KMS-11 (cell line): ENCODE results near the gene SLC6A17.

Experiments
- H2AFZ ChIP-seq: fragments of 200-600 bp; sonication (generic); 2 replicates; pipeline ENCODE4 v1.6.1; 2016; ENCODE audit warnings: antibody characterized with exemption, mixed run types, low read depth
- H3K27ac ChIP-seq: fragments of 200-600 bp; sonication (generic); 2 replicates; pipeline ENCODE4 v1.6.1; 2016; ENCODE audit warnings: mild to moderate bottlenecking, mixed run types
- H3K27me3 ChIP-seq: fragments of 200-600 bp; sonication (generic); 2 replicates; pipeline ENCODE4 v1.6.1; 2017; ENCODE audit warnings: mild to moderate bottlenecking, low read depth, mixed run types, moderate library complexity; ENCODE audit not compliant: insufficient read depth
- H3K36me3 ChIP-seq: fragments of 200-600 bp; sonication (generic); 2 replicates; pipeline ENCODE4 v1.6.1; 2017; ENCODE audit warnings: mild to moderate bottlenecking, mixed run types; ENCODE audit not compliant: insufficient read depth
- H3K4me1 ChIP-seq: fragments of 200-600 bp; sonication (generic); 2 replicates; pipeline ENCODE4 v1.6.1; 2016; ENCODE audit warnings: mild to moderate bottlenecking, low read depth, mixed run types; ENCODE audit not compliant: poor library complexity, severe bottlenecking
- H3K4me2 ChIP-seq: fragments of 200-600 bp; sonication (generic); 2 replicates; pipeline ENCODE4 v1.7.0; 2016; ENCODE audit warnings: mild to moderate bottlenecking, mixed run types
- H3K4me3 ChIP-seq: fragments of 200-600 bp; sonication (generic); IDR thresholded peaks from 2 replicates; pipeline ENCODE4 v1.6.1; 2017; ENCODE audit warnings: low read depth, low read length, mixed read lengths; ENCODE audit not compliant: insufficient read depth
- H3K79me2 ChIP-seq: fragments of 200-600 bp; sonication (generic); 2 replicates; pipeline ENCODE4 v1.6.1; 2016; ENCODE audit warnings: low read depth, mixed run types; ENCODE audit not compliant: insufficient read depth
- H3K9ac ChIP-seq: fragments of 200-600 bp; sonication (generic); 2 replicates; pipeline ENCODE4 v1.6.1; 2016; ENCODE audit warnings: mild to moderate bottlenecking, mixed run types
- H4K20me1 ChIP-seq: fragments of 200-600 bp; sonication (generic); 2 replicates; pipeline ENCODE4 v1.6.1; 2016; ENCODE audit warnings: mild to moderate bottlenecking, mixed run types; ENCODE audit not compliant: insufficient read depth
- CTCF ChIP-seq: fragments of 200-600 bp; sonication (generic); conservative IDR thresholded peaks from 2 replicates; pipeline ENCODE4 v1.6.1; 2017; ENCODE audit warnings: low read depth, mild to moderate bottlenecking, antibody characterized with exemption, low read length, moderate library complexity, mixed read lengths

SLC6A17 gene

GRCh38 chr1:110153407-110153950, 3.2 kb downstream of the SLC6A17 start:
- no peaks in the 10 kb centered on the region for H3K79me2 ChIP-seq
- no peak overlapping the region for H3K4me3 ChIP-seq
- H2AFZ ChIP-seq: no peak overlapping the region
- H3K27me3 ChIP-seq: peaks cover 4% of the 10 kb centered on the region; the same call in 1 of the 2 replicates
- no peak for TF ChIP-seq CTCF
- no peaks in the 10 kb centered on the region for H4K20me1 ChIP-seq
- no peak overlapping the region for H3K9ac ChIP-seq
- no peak overlapping the region for H3K4me2 ChIP-seq
- no peaks in the 10 kb centered on the region for H3K4me1 ChIP-seq
- no peaks in the 10 kb centered on the region for H3K36me3 ChIP-seq
- H3K27ac ChIP-seq: no peak overlapping the region

- H3K36me3 ChIP-seq: no peaks in the 10 kb centered on the region
- no peak overlapping the region for H3K4me3 ChIP-seq
- TF ChIP-seq CTCF: no peak
- no peak overlapping the region for H3K27ac ChIP-seq
- H3K27me3 ChIP-seq: peaks cover 11% of the 10 kb centered on the region; the same call in 1 of the 2 replicates
- H3K9ac ChIP-seq: no peak overlapping the region
- no peaks in the 10 kb centered on the region for H3K79me2 ChIP-seq
- no peaks in the 10 kb centered on the region for H4K20me1 ChIP-seq
- H2AFZ ChIP-seq: no peak overlapping the region
- H3K4me2 ChIP-seq: no peak overlapping the region
- no peaks in the 10 kb centered on the region for H3K4me1 ChIP-seq
Measured at GRCh38 chr1:110155878-110156522, 5.7 kb downstream of the SLC6A17 start.

- no peaks in the 10 kb centered on the region for H4K20me1 ChIP-seq
- H2AFZ ChIP-seq: no peak overlapping the region
- no peak overlapping the region for H3K9ac ChIP-seq
- no peak overlapping the region for H3K4me3 ChIP-seq
- TF ChIP-seq CTCF: no peak
- peaks cover 11% of the 10 kb centered on the region; the same call in 1 of the 2 replicates for H3K27me3 ChIP-seq
- no peaks in the 10 kb centered on the region for H3K79me2 ChIP-seq
- no peak overlapping the region for H3K27ac ChIP-seq
- H3K36me3 ChIP-seq: no peaks in the 10 kb centered on the region
- no peak overlapping the region for H3K4me2 ChIP-seq
- no peaks in the 10 kb centered on the region for H3K4me1 ChIP-seq
Measured at GRCh38 chr1:110158261-110158660, 8.0 kb downstream of the SLC6A17 start.

- H3K9ac ChIP-seq: no peak overlapping the region
- no peaks in the 10 kb centered on the region for H4K20me1 ChIP-seq
- H3K4me2 ChIP-seq: no peak overlapping the region
- H3K4me1 ChIP-seq: no peaks in the 10 kb centered on the region
- H3K36me3 ChIP-seq: no peaks in the 10 kb centered on the region
- no peak overlapping the region for H3K4me3 ChIP-seq
- H3K27me3 ChIP-seq: peaks cover 11% of the 10 kb centered on the region; the same call in 1 of the 2 replicates
- no peak for TF ChIP-seq CTCF
- H3K27ac ChIP-seq: no peak overlapping the region
- no peak overlapping the region for H2AFZ ChIP-seq
- H3K79me2 ChIP-seq: no peaks in the 10 kb centered on the region
Measured at GRCh38 chr1:110159168-110159567, 8.9 kb downstream of the SLC6A17 start.
